ACHN (cell line): Measurements from ENCODE around the gene EPB41L3.
A peak's percentile ranks its signal among the peaks of the same experiment; 100 is the strongest.
"Not testable (repeated sequence)": the region's sequence is repeated elsewhere in the genome, so short reads cannot be mapped to it uniquely, and the experiment has no call there.

Source experiments
- DNase-seq: peaks from one replicate; pipeline ENCODE4 v3.0.0-alpha.2; 2015
- in situ Hi-C: cut with HindIII; loops from 2 replicates; pipeline ENCODE4 v1.10.0; 2017; ENCODE audit warnings: low sequenced_read_pairs, low pct_ligation_motif_present, low pct_unique_long_range_greater_than_20kb

The EPB41L3 gene

GRCh38 chr18:5537860-5538259 is 5.9 kb downstream of the EPB41L3 start:
- in situ Hi-C loops = no loop called here
- DNase-seq = no peak

DNA sequence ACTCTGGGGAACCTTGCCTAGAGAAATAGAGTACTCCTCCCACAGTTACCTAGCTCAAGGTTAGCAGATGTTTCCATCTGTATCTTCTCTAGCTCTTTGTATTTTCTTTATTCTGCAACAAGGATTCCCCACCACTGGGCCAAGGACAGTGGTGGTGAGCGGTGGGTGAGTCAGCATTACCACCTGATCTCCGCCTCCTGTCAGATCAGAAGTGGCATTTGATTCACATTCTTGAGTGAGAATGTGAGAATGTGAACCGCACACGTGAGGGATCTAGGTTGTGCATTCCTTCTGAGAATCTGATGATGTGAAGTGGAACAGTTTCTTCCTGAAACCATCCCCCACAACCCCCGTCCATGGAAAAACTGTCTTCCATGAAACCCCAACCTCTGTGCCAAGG is 9.0 kb downstream of the EPB41L3 start:
- in situ Hi-C loops = no loop called here
- peak; percentile 49 for DNase-seq

DNA sequence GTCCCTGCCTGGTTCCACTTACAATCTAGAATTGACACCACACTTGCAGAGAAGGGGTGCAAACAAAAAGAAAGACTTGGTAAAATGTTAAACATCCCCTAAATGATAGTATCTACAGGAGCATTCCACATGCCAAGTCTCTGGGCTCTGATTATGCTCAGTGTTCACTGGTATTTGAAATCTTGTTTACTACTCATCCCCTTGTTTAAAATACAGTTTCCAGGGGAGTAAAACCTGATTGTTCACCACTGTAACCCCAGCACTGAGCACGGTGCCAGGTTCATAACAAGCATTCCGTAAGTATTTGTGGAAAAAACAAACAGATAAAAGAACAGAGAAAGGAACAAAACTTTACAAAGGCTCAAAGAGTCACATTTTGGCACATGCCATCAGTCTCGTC is 11.7 kb downstream of the EPB41L3 start:
- DNase-seq = no peak
- in situ Hi-C loops = no loop called here

DNA sequence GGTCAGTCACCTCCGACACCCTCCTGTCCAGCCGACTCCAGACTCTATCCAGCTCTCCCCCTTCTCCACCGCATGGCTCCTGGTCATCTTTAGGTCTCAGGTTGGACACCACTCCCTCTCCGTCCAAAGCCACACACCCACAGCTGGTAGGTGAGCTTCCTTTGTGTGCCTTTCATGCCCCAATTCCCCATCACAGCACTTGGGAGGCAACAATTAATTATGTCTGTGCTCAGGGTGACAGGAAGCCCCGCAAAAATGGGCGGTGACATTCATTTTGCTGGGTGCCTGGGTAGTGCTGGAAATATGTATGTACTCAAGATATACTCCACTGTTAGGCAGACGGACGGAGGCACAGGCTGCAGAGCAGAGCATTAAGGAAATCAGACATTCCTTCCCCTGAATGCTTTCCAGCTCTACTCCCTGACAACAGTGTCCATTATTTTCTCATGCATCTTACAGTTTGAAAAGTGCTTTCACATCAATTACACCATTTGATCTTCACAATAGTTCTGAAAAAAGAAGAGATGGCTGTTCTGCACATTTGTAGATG is 13.1 kb downstream of the EPB41L3 start:
- no peak for DNase-seq
- in situ Hi-C loops = no loop called here

- in situ Hi-C loops = no loop called here
- DNase-seq = no peak
Observed at GRCh38 chr18:5529471-5529870, 14.3 kb downstream of the EPB41L3 start.

DNA sequence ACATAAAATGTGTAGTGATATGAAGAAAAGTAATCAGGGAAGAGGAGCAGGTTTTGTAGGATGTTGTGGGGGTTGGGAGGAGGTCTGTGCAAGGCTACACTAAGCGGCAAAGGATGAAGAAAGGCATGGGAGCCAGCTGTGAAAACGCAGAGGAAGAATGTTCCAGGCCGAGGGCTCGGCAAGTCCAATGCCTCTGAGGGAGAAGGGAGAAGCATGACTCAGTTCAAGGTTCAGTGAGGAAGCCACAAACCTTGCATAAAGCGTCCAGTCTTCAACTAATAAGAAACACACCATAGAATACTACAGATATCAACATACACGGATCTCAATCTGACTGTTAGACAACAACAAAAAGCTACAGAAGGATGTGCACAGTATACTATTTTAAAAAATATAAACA is 16.2 kb downstream of the EPB41L3 start:
- DNase-seq = peak; percentile 72
- in situ Hi-C loops = no loop called here

- in situ Hi-C loops = no loop called here
- DNase-seq = no peak
Observed at GRCh38 chr18:5524660-5525059, 19.1 kb downstream of the EPB41L3 start.

DNA sequence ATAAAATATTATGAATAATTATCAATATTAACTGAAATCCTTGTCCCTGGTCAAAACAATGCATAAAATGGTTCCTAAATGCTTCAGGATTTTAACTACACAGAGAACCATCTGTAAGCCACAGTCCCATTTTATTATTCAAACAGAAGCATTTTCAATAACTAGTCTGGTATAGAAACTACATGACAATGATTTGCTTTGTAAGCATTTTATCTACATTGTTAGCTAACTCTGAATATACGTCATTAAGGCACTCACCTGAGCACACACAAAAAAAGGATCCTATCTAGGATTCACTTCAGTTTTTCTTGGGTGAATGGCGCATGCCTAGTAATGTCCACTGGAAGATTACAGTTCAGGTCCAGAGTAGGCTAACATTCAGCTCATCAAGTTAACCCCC is 22.8 kb downstream of the EPB41L3 start:
- DNase-seq = no peak
- in situ Hi-C loops = no loop called here

DNA sequence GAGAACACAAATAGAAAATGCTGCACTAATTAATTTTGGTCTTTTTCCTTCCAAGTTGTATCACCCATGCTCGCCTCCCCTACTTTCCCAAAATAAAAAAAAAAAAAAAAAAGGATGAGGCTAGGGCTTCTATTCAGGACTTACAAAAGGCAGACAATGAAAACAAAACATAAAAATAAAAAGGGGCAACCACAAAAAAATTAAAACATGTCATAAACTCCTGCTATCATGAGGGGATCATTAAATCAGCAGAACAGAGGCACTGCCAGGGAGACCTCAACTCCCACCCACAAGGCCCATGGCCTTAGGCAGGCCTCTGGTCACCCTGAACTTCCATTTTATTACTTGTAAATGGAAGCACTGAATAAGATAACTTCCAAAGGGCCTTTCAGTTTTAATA is 23.3 kb downstream of the EPB41L3 start:
- in situ Hi-C loops = no loop called here
- DNase-seq = no peak

GRCh38 chr18:5519448-5520298 is 24.1 kb downstream of the EPB41L3 start:
- in situ Hi-C loops = no loop called here
- DNase-seq = no peak

GRCh38 chr18:5518899-5519371 is 24.9 kb downstream of the EPB41L3 start:
- in situ Hi-C loops = no loop called here
- DNase-seq = no peak

- DNase-seq = no peak
- in situ Hi-C loops = no loop called here
Observed at GRCh38 chr18:5518179-5518770, 25.5 kb downstream of the EPB41L3 start.

DNA sequence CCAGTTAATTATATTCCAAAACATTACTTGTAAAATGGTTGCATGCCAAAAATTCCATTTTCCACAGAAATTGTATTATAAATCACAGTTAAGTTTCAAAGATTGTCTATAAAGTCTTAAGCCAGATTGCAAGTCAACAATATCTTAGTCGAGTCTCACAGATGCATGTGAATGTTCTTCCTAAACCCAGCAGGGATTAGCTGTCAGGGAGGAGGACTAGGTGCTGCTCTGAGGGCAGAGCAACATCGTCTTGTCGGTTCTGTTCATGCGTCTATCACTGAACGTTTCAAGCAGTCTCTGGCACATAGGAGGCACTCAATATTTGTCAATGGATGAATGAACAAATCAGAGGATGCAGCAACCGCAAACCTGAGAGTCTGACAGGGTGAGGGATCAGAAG is 27.0 kb downstream of the EPB41L3 start:
- in situ Hi-C loops = no loop called here
- no peak for DNase-seq

DNA sequence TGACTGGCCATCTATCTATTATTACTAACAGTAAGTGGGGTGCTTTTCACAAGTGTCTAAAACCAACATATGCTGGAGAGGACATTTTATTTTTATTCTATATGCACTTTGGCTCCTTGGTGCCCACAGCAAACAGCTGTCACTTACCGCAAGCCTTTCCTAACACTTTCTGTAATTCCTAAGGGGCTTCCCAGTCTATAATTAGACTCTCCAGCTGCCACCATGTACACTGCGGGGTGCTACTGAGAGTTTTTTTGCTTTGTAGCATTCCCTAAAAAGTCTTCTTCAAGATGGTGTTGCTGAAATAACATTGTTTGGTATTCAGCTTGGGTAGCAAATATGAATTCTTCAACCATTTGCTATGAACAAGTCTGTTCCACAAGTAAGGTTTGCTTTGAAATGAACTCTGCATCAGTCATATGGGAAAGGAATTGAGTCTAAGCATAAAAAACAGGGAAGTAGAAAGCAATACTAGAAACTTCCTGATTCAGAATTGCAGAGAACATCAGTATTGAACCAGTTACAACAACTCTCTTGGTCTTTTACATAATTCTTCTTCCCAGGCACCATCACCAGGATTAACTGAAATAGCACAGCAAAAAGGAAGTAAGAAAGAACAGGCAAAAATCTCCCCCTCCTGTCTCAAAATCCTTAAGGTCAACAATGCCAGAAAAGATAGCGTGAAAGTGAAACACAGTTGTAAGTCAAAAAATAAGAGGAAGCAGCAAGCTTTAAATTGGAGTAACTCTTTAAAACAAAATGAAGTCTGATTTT is 28.6 kb downstream of the EPB41L3 start:
- DNase-seq = no peak
- in situ Hi-C loops = no loop called here

GRCh38 chr18:5513947-5514346 is 29.9 kb downstream of the EPB41L3 start:
- no peak for DNase-seq
- in situ Hi-C loops = no loop called here

- in situ Hi-C loops = no loop called here
- no peak for DNase-seq
Observed at GRCh38 chr18:5512176-5512575, 31.6 kb downstream of the EPB41L3 start.

GRCh38 chr18:5511541-5511940 is 32.3 kb downstream of the EPB41L3 start:
- in situ Hi-C loops = not testable (repeated sequence)

DNA sequence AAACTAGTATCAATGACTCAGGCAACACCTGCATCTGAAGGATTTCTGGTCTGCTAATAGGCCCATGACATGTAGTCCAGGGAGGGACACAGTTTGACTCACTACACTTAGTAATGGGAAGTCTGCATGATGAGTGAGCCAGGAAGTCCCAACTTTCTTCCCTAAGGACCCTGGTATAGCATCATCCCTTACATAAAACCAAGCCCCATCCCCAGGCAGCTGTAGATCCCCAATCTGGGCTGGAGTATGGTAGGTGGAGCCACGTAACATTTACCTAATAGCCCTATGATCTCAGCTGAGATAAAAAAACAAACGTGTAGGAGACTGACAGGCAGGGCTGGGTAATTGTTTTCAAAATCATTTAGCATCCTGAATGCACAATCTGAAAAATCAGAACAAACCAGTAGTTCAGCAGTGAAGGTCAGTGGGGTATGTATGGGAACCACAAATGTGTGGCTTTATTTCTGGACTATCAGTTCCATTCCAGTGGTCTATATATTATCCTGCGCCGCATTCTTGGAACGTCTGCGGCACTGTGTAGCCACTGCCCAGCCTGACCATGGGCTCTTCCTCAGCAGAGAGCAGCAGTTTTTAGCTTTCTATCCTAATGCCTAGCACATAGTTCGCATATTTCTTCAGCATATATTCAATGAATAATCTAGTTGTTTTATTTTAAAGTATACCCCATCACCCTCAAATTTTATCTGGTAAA is 33.5 kb downstream of the EPB41L3 start:
- no peak for DNase-seq
- in situ Hi-C loops = no loop called here

More at GRCh38 chr18:5511541-5511940, 32.3 kb downstream of the EPB41L3 start:
- DNase-seq = not testable (repeated sequence)
